ENCODE results near the gene TAB2.

TAB2 gene

GRCh38 chr6:149332602-149333265 lies 15.2 kb downstream of the TAB2 start:
- no peak for TF ChIP-seq EZH2phosphoT487 (IDR thresholded peaks at IDR 0.05; ENCODE audit: borderline replicate concordance, low read length)
- TF ChIP-seq CTCF (IDR thresholded peaks at IDR 0.05; ENCODE audit: low read depth, low read length, poor library complexity, severe bottlenecking), result no peak
- Histone ChIP-seq H3K4me3 (ENCODE audit: low read length) (no peak overlapping the region), H3K27me3 (ENCODE audit: control insufficient read depth, low read length) (no peaks in the 10 kb centered on the region), H3K27ac (ENCODE audit: low read depth, low read length) (no peak overlapping the region), H3K9me3 (ENCODE audit: control insufficient read depth, insufficient read depth, low read length) (no peaks in the 10 kb centered on the region), H3K4me1 (ENCODE audit: control insufficient read depth, low read length) (peaks cover 53% of the 10 kb centered on the region), H3K9me2 (replicated peaks; ENCODE audit: control insufficient read depth, low read length) (no peaks in the 10 kb centered on the region), H3F3A (ENCODE audit: control insufficient read depth, insufficient read depth) (no peaks in the 10 kb centered on the region), H3K79me2 (ENCODE audit: control insufficient read depth, low read length) (peaks cover 99% of the 10 kb centered on the region), H4K20me1 (ENCODE audit: control insufficient read depth, insufficient read depth, low read depth, low read length) (peaks cover 29% of the 10 kb centered on the region), H3K4me2 (ENCODE audit: low read length) (no peak overlapping the region), H3K36me3 (ENCODE audit: control insufficient read depth, low read length) (no peaks in the 10 kb centered on the region)

GRCh38 chr6:149333266-149333620 lies 15.7 kb downstream of the TAB2 start:
- H3K9me2 ChIP-seq (replicated peaks; ENCODE audit: control insufficient read depth, low read length), result no peaks in the 10 kb centered on the region
- H3K27ac ChIP-seq (ENCODE audit: low read depth, low read length), result no peak overlapping the region
- no peak overlapping the region for H3K4me2 ChIP-seq (ENCODE audit: low read length)
- H3K4me3 ChIP-seq (ENCODE audit: low read length), result no peak overlapping the region
- no peaks in the 10 kb centered on the region for H3K36me3 ChIP-seq (ENCODE audit: control insufficient read depth, low read length)
- TF ChIP-seq CTCF (IDR thresholded peaks at IDR 0.05; ENCODE audit: low read depth, low read length, poor library complexity, severe bottlenecking) (no peak), EZH2phosphoT487 (IDR thresholded peaks at IDR 0.05; ENCODE audit: borderline replicate concordance, low read length) (no peak)
- no peaks in the 10 kb centered on the region for H3F3A ChIP-seq (ENCODE audit: control insufficient read depth, insufficient read depth)
- peaks cover 99% of the 10 kb centered on the region for H3K79me2 ChIP-seq (ENCODE audit: control insufficient read depth, low read length)
- H4K20me1 ChIP-seq (ENCODE audit: control insufficient read depth, insufficient read depth, low read depth, low read length), result peaks cover 31% of the 10 kb centered on the region
- H3K9me3 ChIP-seq (ENCODE audit: control insufficient read depth, insufficient read depth, low read length), result no peaks in the 10 kb centered on the region
- H3K27me3 ChIP-seq (ENCODE audit: control insufficient read depth, low read length), result no peaks in the 10 kb centered on the region
- H3K4me1 ChIP-seq (ENCODE audit: control insufficient read depth, low read length), result peaks cover 54% of the 10 kb centered on the region

GRCh38 chr6:149334201-149334600 lies 16.7 kb downstream of the TAB2 start:
- TF ChIP-seq CTCF (IDR thresholded peaks at IDR 0.05; ENCODE audit: low read depth, low read length, poor library complexity, severe bottlenecking) (no peak), EZH2phosphoT487 (IDR thresholded peaks at IDR 0.05; ENCODE audit: borderline replicate concordance, low read length) (no peak)
- Histone ChIP-seq H3K4me1 (ENCODE audit: control insufficient read depth, low read length) (peaks cover 50% of the 10 kb centered on the region), H3K9me2 (replicated peaks; ENCODE audit: control insufficient read depth, low read length) (no peaks in the 10 kb centered on the region), H3K4me2 (ENCODE audit: low read length) (no peak overlapping the region), H3K4me3 (ENCODE audit: low read length) (no peak overlapping the region), H3K79me2 (ENCODE audit: control insufficient read depth, low read length) (peaks cover 99% of the 10 kb centered on the region), H4K20me1 (ENCODE audit: control insufficient read depth, insufficient read depth, low read depth, low read length) (peaks cover 36% of the 10 kb centered on the region), H3K9me3 (ENCODE audit: control insufficient read depth, insufficient read depth, low read length) (no peaks in the 10 kb centered on the region), H3K36me3 (ENCODE audit: control insufficient read depth, low read length) (no peaks in the 10 kb centered on the region), H3K27ac (ENCODE audit: low read depth, low read length) (no peak overlapping the region), H3K27me3 (ENCODE audit: control insufficient read depth, low read length) (no peaks in the 10 kb centered on the region), H3F3A (ENCODE audit: control insufficient read depth, insufficient read depth) (no peaks in the 10 kb centered on the region)

All from DOHH2 (cell line).